D341Med (cell line): ENCODE measurements around the gene UCHL3.

ENCODE experiments used
- DNase-seq: peaks from one replicate; pipeline ENCODE4 v3.0.0; 2012; ENCODE audit warnings: low spot score

Gene UCHL3

GRCh38 chr13:75628801-75629200, 79.2 kb downstream of the UCHL3 start:
- no peak for DNase-seq

- no peak for DNase-seq
These were observed 83.7 kb downstream of the UCHL3 start for GRCh38 chr13:75633285-75633684.

GRCh38 chr13:75635101-75635827, 85.7 kb downstream of the UCHL3 start:
- DNase-seq, result no peak

- DNase-seq, result peak; percentile 83
These were observed 86.3 kb downstream of the UCHL3 start, which contains the start of gene LMO7 for GRCh38 chr13:75635828-75636435. LMO7 (plus strand) TSS chr13:75636330; CDS start chr13:75636658, 328 bp downstream.

GRCh38 chr13:75636436-75637180, 87.0 kb downstream of the UCHL3 start:
- DNase-seq, result peak; percentile 48

- no peak for DNase-seq
These were observed 87.7 kb downstream of the UCHL3 start for GRCh38 chr13:75637181-75637750.

GRCh38 chr13:75639454-75639853, 89.9 kb downstream of the UCHL3 start:
- DNase-seq, result no peak

GRCh38 chr13:75641026-75641425, 91.4 kb downstream of the UCHL3 start:
- no peak for DNase-seq

- DNase-seq, result no peak
These were observed 93.6 kb downstream of the UCHL3 start for GRCh38 chr13:75643182-75643581.

- no peak for DNase-seq
These were observed 94.1 kb downstream of the UCHL3 start for GRCh38 chr13:75643693-75644092.

GRCh38 chr13:75645141-75645540, 95.5 kb downstream of the UCHL3 start:
- no peak for DNase-seq

GRCh38 chr13:75647126-75647784, 97.7 kb downstream of the UCHL3 start:
- no peak for DNase-seq

- DNase-seq, result no peak
These were observed 98.9 kb downstream of the UCHL3 start for GRCh38 chr13:75648446-75648845.

GRCh38 chr13:75651013-75651412, 101.4 kb downstream of the UCHL3 start:
- DNase-seq, result no peak

- DNase-seq, result no peak
These were observed 103.1 kb downstream of the UCHL3 start for GRCh38 chr13:75652726-75653125.
